Measurements from ENCODE around the gene SMAD4. TPM values are rescaled to one million over a fixed set of nuclear protein-coding genes. Genes with fewer than 3 reads are reported as not detected.

Gene SMAD4
- polyA plus RNA-seq, 1 donor (not counting 4 experiments of a cell fraction or from before 2014, with no cell fraction given): 68.2 TPM

DNA sequence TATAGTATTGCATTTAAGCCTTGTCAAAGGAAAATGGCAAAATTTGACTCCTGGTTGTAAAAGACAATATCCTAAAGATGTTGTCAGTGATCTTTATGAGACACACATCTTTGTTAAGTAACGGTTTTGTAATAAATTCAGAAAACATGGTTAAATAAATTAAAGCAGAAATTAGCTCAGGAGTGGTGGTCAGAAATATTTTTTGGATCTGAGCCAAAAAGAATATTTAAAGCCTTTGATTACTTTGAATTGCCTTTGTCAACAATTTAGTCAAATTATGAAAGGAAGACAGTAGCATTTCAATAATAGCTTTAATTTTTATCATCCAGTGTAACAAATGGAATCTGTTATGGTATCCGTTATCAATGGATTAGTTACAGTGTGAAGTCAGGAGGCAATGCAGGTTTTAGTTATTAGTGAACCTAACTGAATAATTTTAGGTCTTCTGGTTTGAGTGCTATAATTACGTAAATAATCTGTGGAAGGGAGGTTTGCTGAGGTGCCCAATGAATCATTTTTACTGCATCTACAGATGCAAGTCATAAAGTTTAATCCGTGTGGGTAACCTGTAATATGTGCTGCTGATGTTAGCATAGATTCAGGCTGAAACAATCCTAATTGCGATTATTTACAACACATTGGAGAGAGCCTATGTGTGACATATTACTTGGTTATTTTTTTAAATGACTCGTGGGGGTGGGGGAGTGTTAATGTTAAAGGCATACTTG, 42.7 kb downstream of the SMAD4 start:
- no peak overlapping the region for H3K9ac ChIP-seq (ENCODE audit: control insufficient read depth, extremely low read depth, insufficient read depth, low read length)
- no peaks in the 10 kb centered on the region for H4K20me1 ChIP-seq (ENCODE audit: control insufficient read depth, extremely low read depth, insufficient read depth, low read length)
- no peaks in the 10 kb centered on the region for H3K9me3 ChIP-seq (ENCODE audit: control insufficient read depth, low read depth, low read length)
- H3K79me2 ChIP-seq (ENCODE audit: control insufficient read depth, insufficient read depth, low read length): peaks cover 27% of the 10 kb centered on the region
- no peaks in the 10 kb centered on the region for H3K27me3 ChIP-seq (ENCODE audit: control insufficient read depth, extremely low read depth, insufficient read depth, low read length)
- TF ChIP-seq EZH2 (IDR thresholded peaks at IDR 0.05; ENCODE audit: low read length): no peak
- TF ChIP-seq, protein P1, sequence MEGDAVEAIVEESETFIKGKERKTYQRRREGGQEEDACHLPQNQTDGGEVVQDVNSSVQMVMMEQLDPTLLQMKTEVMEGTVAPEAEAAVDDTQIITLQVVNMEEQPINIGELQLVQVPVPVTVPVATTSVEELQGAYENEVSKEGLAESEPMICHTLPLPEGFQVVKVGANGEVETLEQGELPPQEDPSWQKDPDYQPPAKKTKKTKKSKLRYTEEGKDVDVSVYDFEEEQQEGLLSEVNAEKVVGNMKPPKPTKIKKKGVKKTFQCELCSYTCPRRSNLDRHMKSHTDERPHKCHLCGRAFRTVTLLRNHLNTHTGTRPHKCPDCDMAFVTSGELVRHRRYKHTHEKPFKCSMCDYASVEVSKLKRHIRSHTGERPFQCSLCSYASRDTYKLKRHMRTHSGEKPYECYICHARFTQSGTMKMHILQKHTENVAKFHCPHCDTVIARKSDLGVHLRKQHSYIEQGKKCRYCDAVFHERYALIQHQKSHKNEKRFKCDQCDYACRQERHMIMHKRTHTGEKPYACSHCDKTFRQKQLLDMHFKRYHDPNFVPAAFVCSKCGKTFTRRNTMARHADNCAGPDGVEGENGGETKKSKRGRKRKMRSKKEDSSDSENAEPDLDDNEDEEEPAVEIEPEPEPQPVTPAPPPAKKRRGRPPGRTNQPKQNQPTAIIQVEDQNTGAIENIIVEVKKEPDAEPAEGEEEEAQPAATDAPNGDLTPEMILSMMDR (optimal IDR thresholded peaks at IDR 0.05 in 1 of 3, IDR thresholded peaks at IDR 0.05 in 1 of 3, conservative IDR thresholded peaks at IDR 0.05 in 1 of 3; ENCODE audit: extremely low read depth in 1 of 3, insufficient read depth in 2 of 3, low read length in 3 of 3): no peak
- peaks cover 24% of the 10 kb centered on the region for H3K4me1 ChIP-seq (ENCODE audit: control insufficient read depth, extremely low read depth, insufficient read depth, low read length)
- H2AFZ ChIP-seq (ENCODE audit: control insufficient read depth, low read length): no peak overlapping the region
- H3K27ac ChIP-seq (ENCODE audit: control insufficient read depth, insufficient read depth, low read length): no peak overlapping the region
- peaks cover 0 to 8% of the 10 kb centered on the region in 2 experiments for H3K36me3 ChIP-seq (ENCODE audit: control insufficient read depth in 2 of 2, extremely low read depth in 1 of 2, insufficient read depth in 2 of 2, low read length in 2 of 2)
- DNase-seq (ENCODE audit: low read depth, low spot score): no peak
- H3K9me1 ChIP-seq (ENCODE audit: control insufficient read depth, extremely low read depth, insufficient read depth, low read length): peaks cover 2% of the 10 kb centered on the region
- H3K4me3 ChIP-seq (ENCODE audit: control insufficient read depth in 2 of 3, extremely low read depth in 1 of 3, insufficient read depth in 2 of 3, low read depth in 1 of 3, low read length in 3 of 3): no peak overlapping the region
- dilution Hi-C loops (cut with MboI; ENCODE audit: extremely low pct_ligation_motif_present, low sequenced_read_pairs): no loop called here
- no peak overlapping the region for H3K4me2 ChIP-seq (ENCODE audit: control insufficient read depth, extremely low read depth, insufficient read depth, low read depth, low read length)
- FAIRE-seq: peak; percentile 69

DNA sequence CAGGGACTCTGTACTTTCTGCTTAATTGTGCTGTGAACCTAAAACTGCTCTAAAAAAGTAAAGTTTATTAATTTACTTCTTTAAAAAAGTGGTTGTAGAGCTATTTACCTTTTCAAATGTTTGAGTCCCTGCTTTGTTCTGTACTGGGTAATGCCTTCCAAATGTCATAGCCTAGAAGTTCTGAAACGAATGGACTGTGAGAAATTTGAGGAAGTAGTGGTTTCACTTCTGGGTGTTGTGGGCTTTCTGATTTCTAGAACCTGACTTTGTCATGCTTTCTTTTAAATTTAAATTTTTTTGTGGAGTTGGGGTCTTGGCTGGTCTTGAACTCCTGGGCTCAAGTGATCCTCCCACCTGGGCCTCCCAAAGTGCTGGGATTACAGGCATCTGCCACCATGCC, 44.6 kb downstream of the SMAD4 start:
- H3K4me3 ChIP-seq (ENCODE audit: control insufficient read depth in 2 of 3, extremely low read depth in 1 of 3, insufficient read depth in 2 of 3, low read depth in 1 of 3, low read length in 3 of 3): no peak overlapping the region
- peaks cover 2% of the 10 kb centered on the region for H3K9me1 ChIP-seq (ENCODE audit: control insufficient read depth, extremely low read depth, insufficient read depth, low read length)
- DNase-seq (ENCODE audit: low read depth, low spot score): no peak
- dilution Hi-C loops (cut with MboI; ENCODE audit: extremely low pct_ligation_motif_present, low sequenced_read_pairs): no loop called here
- H4K20me1 ChIP-seq (ENCODE audit: control insufficient read depth, extremely low read depth, insufficient read depth, low read length): no peaks in the 10 kb centered on the region
- H3K36me3 ChIP-seq (ENCODE audit: control insufficient read depth in 2 of 2, extremely low read depth in 1 of 2, insufficient read depth in 2 of 2, low read length in 2 of 2): peaks cover 5 to 19% of the 10 kb centered on the region in 2 experiments
- H3K79me2 ChIP-seq (ENCODE audit: control insufficient read depth, insufficient read depth, low read length): peaks cover 23% of the 10 kb centered on the region
- H3K9ac ChIP-seq (ENCODE audit: control insufficient read depth, extremely low read depth, insufficient read depth, low read length): no peak overlapping the region
- no peaks in the 10 kb centered on the region for H3K9me3 ChIP-seq (ENCODE audit: control insufficient read depth, low read depth, low read length)
- peaks cover 15% of the 10 kb centered on the region for H3K4me1 ChIP-seq (ENCODE audit: control insufficient read depth, extremely low read depth, insufficient read depth, low read length)
- TF ChIP-seq EZH2 (IDR thresholded peaks at IDR 0.05; ENCODE audit: low read length): no peak
- TF ChIP-seq, protein P1 (optimal IDR thresholded peaks at IDR 0.05 in 1 of 3, IDR thresholded peaks at IDR 0.05 in 1 of 3, conservative IDR thresholded peaks at IDR 0.05 in 1 of 3; ENCODE audit: extremely low read depth in 1 of 3, insufficient read depth in 2 of 3, low read length in 3 of 3): no peak
- FAIRE-seq: no peak
- no peak overlapping the region for H2AFZ ChIP-seq (ENCODE audit: control insufficient read depth, low read length)
- no peak overlapping the region for H3K27ac ChIP-seq (ENCODE audit: control insufficient read depth, insufficient read depth, low read length)
- H3K27me3 ChIP-seq (ENCODE audit: control insufficient read depth, extremely low read depth, insufficient read depth, low read length): no peaks in the 10 kb centered on the region
- H3K4me2 ChIP-seq (ENCODE audit: control insufficient read depth, extremely low read depth, insufficient read depth, low read depth, low read length): no peak overlapping the region
